Activated CD4-positive, alpha-beta memory T cell treated with anti-CD3 and anti-CD28 coated beads, Interleukin-2, amount 10 ng/mL, durations not matched to agents 7 days and 5 days (primary cell): ENCODE results near the gene OPN4. TPM values are rescaled to one million over a fixed set of nuclear protein-coding genes. Genes with fewer than 3 reads are reported as not detected.
A peak's percentile ranks its signal among the peaks of the same experiment; 100 is the strongest.

Experiments
- CTCF ChIA-PET: fragments of 350-600 bp; sonication (Branson Sonifier 250); formaldehyde crosslinking; loops from one replicate; lab custom pipeline; 2021; ENCODE audit warnings: antibody characterized with exemption, inconsistent platforms; lab: Charles Lee
- POLR2A ChIA-PET: fragments of 350-600 bp; sonication (Branson Sonifier 250); formaldehyde crosslinking; loops from one replicate; lab custom pipeline; 2021; ENCODE audit warnings: antibody characterized with exemption; lab: Charles Lee
- DNase-seq: peaks from one replicate; pipeline ENCODE4 v3.0.0-alpha.2; 2020
- H3K27ac Mint-ChIP-seq: one replicate; pipeline ENCODE4 v1.8.0; 2021; ENCODE audit warnings: mild to moderate bottlenecking, mixed read lengths
- H3K27me3 Mint-ChIP-seq: one replicate; pipeline ENCODE4 v1.8.0; 2021; ENCODE audit warnings: mixed read lengths
- H3K36me3 Mint-ChIP-seq: one replicate; pipeline ENCODE4 v1.8.0; 2021; ENCODE audit warnings: low read depth, mixed read lengths
- H3K4me1 Mint-ChIP-seq: one replicate; pipeline ENCODE4 v1.8.0; 2021; ENCODE audit warnings: mixed read lengths
- H3K4me3 Mint-ChIP-seq: one replicate; pipeline ENCODE4 v1.8.0; 2021; ENCODE audit warnings: mild to moderate bottlenecking, mixed read lengths
- H3K9me3 Mint-ChIP-seq: one replicate; pipeline ENCODE4 v1.8.0; 2021; ENCODE audit warnings: mixed read lengths
- total RNA-seq, 2 experiments: library from RNA; stranded (reverse); gene quantifications; one replicate each; pipeline ENCODE4 v1.2.3, GENCODE V29; 2021

OPN4 gene
- total RNA-seq, 2 experiments from 2014 or later, result not detected

DNA sequence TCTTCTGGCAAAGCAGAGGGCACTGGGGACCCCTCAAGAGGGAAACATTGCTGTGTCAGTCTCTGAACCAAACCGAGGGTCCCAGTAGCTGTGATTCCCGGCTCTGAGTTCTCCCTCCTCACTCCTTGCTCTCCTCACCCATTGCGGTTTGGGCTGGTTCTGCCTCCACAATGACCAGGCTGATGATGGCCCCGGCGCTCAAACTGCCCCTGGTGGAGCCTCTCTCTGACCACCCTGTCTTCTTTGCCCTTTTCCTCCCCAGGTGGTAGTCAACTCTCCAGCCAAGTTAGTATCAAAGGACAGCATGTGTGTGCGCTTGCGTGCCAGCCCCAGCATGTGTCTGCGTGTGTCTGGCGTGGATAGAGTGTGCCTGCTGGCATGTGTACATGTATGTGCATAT, 31.1 kb downstream of the OPN4 start:
- Mint-ChIP-seq H3K4me3 (no peak overlapping the region), H3K36me3 (no peaks in the 10 kb centered on the region), H3K9me3 (no peaks in the 10 kb centered on the region), H3K27me3 (no peaks in the 10 kb centered on the region), H3K4me1 (peaks cover 5% of the 10 kb centered on the region), H3K27ac (no peak overlapping the region)
- DNase-seq, result no peak
- ChIA-PET CTCF (interaction anchor here (1.6 kb wide), 1 partner anchor 8 kb away, joined by 6 read pairs; no protein-coding TSS in a partner anchor), POLR2A (no interaction called here)

DNA sequence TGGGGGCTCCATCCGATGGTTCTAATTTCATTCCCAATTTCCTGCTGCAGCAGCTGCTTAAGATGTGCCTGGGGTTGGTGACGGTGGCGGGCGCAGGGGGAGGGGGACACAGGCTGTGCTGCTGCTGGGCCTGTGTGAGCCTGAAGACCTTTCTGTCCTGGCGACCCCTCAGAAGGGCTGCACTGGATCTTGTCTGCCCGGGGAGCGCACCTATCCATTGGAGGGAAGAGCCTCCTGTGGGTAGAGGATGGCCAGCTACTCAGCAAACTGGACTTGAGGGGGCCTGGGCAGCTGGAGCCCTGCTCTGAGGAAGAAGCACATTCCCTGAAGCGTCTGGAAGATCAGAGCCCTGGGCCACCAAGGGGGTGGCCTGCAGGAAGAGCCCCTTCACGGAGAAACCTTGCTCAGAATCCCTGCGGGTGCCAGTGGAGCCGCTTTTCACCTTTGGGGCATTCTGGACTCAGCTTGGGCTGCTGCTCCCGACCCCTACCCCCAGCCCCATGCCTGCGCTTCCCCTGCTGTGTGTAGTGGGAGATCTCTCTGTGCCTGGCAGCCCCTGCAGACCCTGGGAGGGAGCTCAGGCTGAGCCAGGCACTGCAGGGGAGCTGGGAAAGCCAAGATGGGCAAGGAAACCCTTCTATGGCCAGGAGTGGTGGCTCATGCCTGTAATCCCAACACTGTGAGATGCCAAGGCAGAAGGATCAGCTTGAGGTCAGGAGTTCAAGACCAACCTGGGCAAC, 31.7 kb downstream of the OPN4 start:
- Mint-ChIP-seq H3K4me3 (no peak overlapping the region), H3K4me1 (peaks cover 5% of the 10 kb centered on the region), H3K27ac (no peak overlapping the region), H3K9me3 (no peaks in the 10 kb centered on the region), H3K27me3 (no peaks in the 10 kb centered on the region), H3K36me3 (no peaks in the 10 kb centered on the region)
- ChIA-PET POLR2A (no interaction called here), CTCF (interaction anchor here (0.8 to 1.4 kb wide), 2 partner anchors 60 to 220 kb away, joined by 3 to 5 read pairs; no protein-coding TSS in a partner anchor)
- no peak for DNase-seq

DNA sequence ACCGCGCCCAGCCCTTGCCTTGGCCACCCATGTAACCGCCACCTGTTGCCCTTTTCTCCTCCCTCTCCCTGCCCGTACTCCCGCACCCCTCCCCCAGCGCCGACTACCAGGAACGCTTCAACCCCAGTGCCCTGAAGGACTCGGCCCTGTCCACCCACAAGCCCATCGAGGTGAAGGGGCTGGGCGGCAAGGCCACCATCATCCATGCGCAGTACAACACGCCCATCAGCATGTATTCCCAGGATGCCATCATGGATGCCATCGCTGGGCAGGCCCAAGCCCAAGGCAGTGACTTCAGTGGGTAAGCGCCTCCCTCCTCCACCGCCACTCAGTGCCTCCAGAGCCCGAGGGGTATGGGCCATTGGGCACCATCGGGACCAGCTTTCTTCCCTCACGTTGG, 32.6 kb downstream of the OPN4 start:
- H3K27ac Mint-ChIP-seq, result no peak overlapping the region
- peaks cover 5% of the 10 kb centered on the region for H3K4me1 Mint-ChIP-seq
- H3K27me3 Mint-ChIP-seq, result no peaks in the 10 kb centered on the region
- H3K9me3 Mint-ChIP-seq, result no peaks in the 10 kb centered on the region
- no peak overlapping the region for H3K4me3 Mint-ChIP-seq
- ChIA-PET CTCF (interaction anchor here (1.0 to 1.4 kb wide), 2 partner anchors 200 to 219 kb away, joined by 3 read pairs; no protein-coding TSS in a partner anchor), POLR2A (no interaction called here)
- no peak for DNase-seq
- no peaks in the 10 kb centered on the region for H3K36me3 Mint-ChIP-seq

DNA sequence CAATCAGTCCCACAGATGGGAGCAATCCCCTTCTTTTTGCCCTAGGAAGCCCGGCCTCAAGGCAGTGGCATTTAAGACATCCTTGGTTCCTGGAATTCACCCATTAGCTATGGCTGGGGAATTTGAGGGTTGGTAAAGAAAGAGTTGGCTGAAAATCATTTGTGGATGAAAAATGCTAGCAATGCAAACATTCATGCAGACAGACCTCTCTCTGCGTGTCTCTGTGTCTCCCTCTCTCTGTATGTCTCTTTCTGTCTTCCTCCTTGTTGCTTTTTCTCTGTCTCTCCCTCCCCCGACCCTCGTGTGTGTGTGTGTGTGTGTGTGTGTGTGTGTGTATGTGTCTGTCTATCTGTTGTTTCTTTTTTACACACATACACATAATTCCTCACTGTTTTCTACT, 33.4 kb downstream of the OPN4 start:
- no peaks in the 10 kb centered on the region for H3K36me3 Mint-ChIP-seq
- DNase-seq, result no peak
- no peaks in the 10 kb centered on the region for H3K9me3 Mint-ChIP-seq
- ChIA-PET CTCF (interaction anchor here (0.6 to 1.3 kb wide), 4 partner anchors 27 to 199 kb away, joined by 3 to 5 read pairs (median 4); no protein-coding TSS in a partner anchor), POLR2A (no interaction called here)
- H3K27me3 Mint-ChIP-seq, result no peaks in the 10 kb centered on the region
- H3K4me3 Mint-ChIP-seq, result no peak overlapping the region
- H3K4me1 Mint-ChIP-seq, result peaks cover 5% of the 10 kb centered on the region
- H3K27ac Mint-ChIP-seq, result no peak overlapping the region

DNA sequence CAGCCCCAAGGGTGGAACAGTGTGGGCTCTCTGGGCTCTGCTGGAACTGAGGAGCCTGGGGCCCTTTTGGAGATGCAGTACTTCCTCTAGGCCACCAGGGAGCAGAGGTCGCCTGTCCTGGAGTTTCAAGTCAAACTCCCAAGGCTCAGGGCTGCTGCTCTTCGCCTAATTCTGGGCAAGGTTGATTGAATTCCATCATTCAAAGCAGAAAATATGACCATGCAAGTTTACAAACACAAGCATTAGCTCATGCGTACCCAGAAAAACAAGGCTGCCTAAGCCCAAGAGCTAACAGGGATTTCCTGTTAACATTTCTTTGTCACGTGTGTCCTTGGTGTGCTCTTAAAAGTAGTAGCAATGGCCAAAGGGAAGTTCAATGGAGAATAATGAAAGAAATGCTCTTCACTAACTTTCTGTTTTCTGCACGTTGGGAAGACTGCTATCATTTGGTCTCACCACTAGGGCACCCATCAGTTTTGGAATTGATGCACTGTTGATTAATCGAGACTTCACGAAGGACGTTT, 34.1 kb downstream of the OPN4 start:
- ChIA-PET POLR2A (no interaction called here), CTCF (interaction anchor here (0.8 to 1.9 kb wide), 7 partner anchors 15 to 272 kb away, joined by 3 to 11 read pairs (median 4); no protein-coding TSS in a partner anchor)
- Mint-ChIP-seq H3K27me3 (no peaks in the 10 kb centered on the region), H3K4me1 (peaks cover 5% of the 10 kb centered on the region), H3K27ac (no peak overlapping the region), H3K4me3 (no peak overlapping the region), H3K36me3 (no peaks in the 10 kb centered on the region), H3K9me3 (no peaks in the 10 kb centered on the region)
- DNase-seq, result peak; percentile 64

DNA sequence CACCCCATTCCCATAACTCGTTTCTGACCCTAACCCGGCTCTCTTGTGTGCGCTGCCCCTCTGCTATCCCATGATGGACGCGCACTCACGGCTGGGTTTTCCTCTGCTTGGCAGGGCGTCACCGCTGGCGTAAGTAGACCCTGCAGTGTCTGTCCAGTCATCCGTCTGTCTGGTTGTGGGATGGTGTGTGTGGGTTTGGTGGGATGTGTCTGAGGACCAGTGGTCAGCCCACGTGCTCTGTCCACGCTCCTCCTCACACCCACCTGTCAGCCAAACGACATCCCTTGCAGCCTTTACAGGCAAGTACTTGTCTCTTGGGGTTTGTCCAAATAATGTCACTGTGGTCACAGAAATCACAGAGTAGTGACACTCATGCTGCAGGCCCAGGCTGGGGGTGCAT, 34.8 kb downstream of the OPN4 start:
- H3K36me3 Mint-ChIP-seq, result no peaks in the 10 kb centered on the region
- H3K27me3 Mint-ChIP-seq, result no peaks in the 10 kb centered on the region
- ChIA-PET POLR2A (no interaction called here), CTCF (interaction anchor here (1.0 to 1.9 kb wide), 5 partner anchors 14 to 271 kb away, joined by 3 to 11 read pairs (median 4); no protein-coding TSS in a partner anchor)
- no peaks in the 10 kb centered on the region for H3K9me3 Mint-ChIP-seq
- peaks cover 5% of the 10 kb centered on the region for H3K4me1 Mint-ChIP-seq
- DNase-seq, result no peak
- H3K4me3 Mint-ChIP-seq, result no peak overlapping the region
- H3K27ac Mint-ChIP-seq, result no peak overlapping the region

DNA sequence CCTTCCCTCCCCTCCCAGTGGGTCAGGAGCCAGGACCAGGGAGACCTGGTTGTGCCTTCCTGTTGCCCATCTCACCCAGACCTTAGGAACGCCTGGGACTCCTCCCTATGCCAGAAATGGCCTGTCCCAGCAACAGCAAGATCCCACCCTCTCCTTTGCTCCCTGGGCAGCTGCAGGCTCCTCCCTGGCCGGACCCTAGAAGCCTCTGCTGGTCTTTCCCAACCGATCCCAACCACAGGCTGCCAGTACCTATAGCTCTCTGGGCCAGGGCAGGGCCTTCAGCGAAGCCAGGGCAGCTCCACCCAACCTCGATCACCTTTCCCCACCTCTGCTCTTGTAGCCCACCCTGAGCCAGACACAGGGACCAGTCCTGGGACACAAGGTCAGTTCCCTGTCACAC, 35.9 kb downstream of the OPN4 start:
- Mint-ChIP-seq H3K9me3 (no peaks in the 10 kb centered on the region), H3K36me3 (no peaks in the 10 kb centered on the region), H3K4me3 (no peak overlapping the region), H3K4me1 (peaks cover 5% of the 10 kb centered on the region), H3K27ac (no peak overlapping the region), H3K27me3 (no peaks in the 10 kb centered on the region)
- POLR2A ChIA-PET, result interaction anchor here (1.0 kb wide), 1 partner anchor 41 kb away, joined by 3 read pairs; no protein-coding TSS in a partner anchor
- CTCF ChIA-PET, result interaction anchor here (0.6 to 1.7 kb wide), 2 partner anchors 45 to 210 kb away, joined by 5 to 7 read pairs; no protein-coding TSS in a partner anchor
- no peak for DNase-seq

DNA sequence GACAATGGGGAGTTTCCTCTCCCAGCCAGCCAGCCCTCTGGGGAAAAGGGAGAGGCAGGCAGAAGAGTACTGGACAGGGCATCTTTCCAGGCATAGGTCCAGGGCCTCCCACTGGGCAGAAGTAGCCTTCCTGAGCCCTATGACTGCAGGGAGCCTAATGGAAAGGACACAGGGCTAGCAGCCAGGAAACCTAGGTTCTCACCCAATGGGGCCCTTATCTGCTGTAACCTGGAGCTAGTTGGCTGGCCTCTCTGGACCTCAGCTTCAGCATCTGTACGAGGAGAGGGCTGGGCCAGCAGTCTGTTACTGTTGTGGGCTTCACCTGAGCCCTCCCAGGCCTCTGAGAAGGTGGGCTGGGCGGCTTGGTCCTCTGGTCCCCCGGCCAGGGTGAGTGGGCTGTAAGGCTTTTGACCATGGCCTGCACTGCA, 36.3 kb downstream of the OPN4 start:
- H3K9me3 Mint-ChIP-seq, result no peaks in the 10 kb centered on the region
- H3K27me3 Mint-ChIP-seq, result no peaks in the 10 kb centered on the region
- CTCF ChIA-PET, result interaction anchor here (1.7 kb wide), 1 partner anchor 209 kb away, joined by 5 read pairs; no protein-coding TSS in a partner anchor
- no peak overlapping the region for H3K4me3 Mint-ChIP-seq
- H3K36me3 Mint-ChIP-seq, result no peaks in the 10 kb centered on the region
- no peak overlapping the region for H3K27ac Mint-ChIP-seq
- no peak for DNase-seq
- POLR2A ChIA-PET, result interaction anchor here (1.0 kb wide), 1 partner anchor 41 kb away, joined by 3 read pairs; no protein-coding TSS in a partner anchor
- H3K4me1 Mint-ChIP-seq, result peaks cover 5% of the 10 kb centered on the region

DNA sequence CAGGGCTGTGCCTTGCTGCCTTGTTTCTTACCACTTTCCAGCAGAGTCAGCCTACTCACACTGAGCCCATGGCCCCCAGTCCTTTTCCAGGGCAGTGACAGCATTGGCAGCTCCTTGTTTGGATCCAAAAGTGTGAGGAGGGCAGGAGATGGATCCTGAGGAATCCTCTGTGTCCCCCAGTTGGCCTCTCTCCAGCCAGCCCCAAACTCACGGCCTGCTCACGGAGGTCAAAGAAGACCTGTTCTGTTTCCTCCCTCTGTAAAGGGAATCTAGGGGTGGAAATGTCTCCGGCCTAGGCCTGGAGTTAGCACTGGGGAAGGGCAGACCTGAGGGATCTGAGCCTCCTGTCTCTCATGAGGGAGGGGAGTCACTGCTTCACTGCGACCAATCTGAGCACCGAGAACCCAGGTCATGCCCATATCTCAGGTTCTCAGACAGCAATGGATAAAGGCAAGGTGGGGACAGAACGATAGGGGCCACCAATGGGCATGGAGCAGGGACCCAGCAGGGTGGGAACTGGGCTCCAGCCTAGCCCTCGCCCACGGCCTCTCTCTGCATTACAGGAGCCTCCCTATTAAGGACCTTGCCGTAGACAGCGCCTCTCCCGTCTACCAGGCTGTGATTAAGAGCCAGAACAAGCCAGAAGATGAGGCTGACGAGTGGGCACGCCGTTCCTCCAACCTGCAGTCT, 37.1 kb downstream of the OPN4 start:
- Mint-ChIP-seq H3K9me3 (no peaks in the 10 kb centered on the region), H3K27ac (no peak overlapping the region), H3K36me3 (no peaks in the 10 kb centered on the region), H3K4me1 (peaks cover 5% of the 10 kb centered on the region), H3K27me3 (peaks cover 2% of the 10 kb centered on the region), H3K4me3 (no peak overlapping the region)
- no peak for DNase-seq
- ChIA-PET CTCF (interaction anchor here (1.7 kb wide), 1 partner anchor 209 kb away, joined by 5 read pairs; no protein-coding TSS in a partner anchor), POLR2A (no interaction called here)

DNA sequence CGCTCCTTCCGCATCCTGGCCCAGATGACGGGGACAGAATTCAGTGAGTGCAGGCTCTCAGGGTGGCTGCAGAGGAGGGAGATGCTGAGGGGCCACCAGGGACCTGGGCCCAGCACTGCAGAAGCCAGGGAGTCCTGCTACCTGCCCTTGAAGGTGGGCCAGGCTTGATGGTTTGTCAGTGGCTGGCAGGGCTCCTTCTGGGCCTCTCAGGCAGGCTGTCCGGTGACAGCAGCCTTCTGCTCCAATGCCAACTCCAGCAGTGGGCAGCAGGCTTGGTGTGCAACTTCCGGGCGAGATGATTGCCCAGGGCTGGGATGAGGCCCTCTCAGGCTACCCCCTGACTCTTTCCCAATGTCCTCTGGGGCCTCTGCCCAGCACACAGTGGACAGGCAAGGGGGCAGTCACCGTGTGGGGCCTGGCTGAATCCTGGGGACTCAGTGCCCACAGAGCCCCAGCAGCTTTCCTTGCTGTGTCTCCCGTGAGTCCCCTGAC, 37.7 kb downstream of the OPN4 start:
- no peak for DNase-seq
- Mint-ChIP-seq H3K9me3 (no peaks in the 10 kb centered on the region), H3K4me3 (no peak overlapping the region), H3K27me3 (peaks cover 4% of the 10 kb centered on the region), H3K27ac (no peak overlapping the region), H3K4me1 (peaks cover 5% of the 10 kb centered on the region), H3K36me3 (no peaks in the 10 kb centered on the region)
- ChIA-PET POLR2A (no interaction called here), CTCF (interaction anchor here (3.6 kb wide), 1 partner anchor 209 kb away, joined by 28 read pairs; no protein-coding TSS in a partner anchor)

DNA sequence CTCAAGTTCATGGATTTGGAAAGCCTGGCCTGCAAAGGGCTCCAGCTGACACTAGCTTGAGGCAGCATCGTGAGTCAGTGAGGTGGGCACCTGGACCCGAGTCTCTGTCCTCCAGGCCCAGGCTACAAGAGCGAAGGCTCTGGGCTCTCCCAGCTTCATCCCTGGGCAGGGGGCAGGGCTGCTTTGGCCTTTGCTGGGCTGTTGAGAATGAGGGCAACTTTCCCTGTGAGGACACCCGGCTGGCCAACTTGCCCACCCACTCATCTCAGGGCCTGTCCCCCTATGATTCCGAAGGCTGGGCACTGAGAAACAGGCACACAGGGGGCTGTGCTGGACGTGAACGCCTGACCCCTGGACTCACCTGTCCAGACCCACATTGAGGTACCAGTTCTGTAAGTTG, 38.3 kb downstream of the OPN4 start:
- Mint-ChIP-seq H3K9me3 (no peaks in the 10 kb centered on the region), H3K27me3 (peaks cover 4% of the 10 kb centered on the region), H3K27ac (no peak overlapping the region), H3K36me3 (no peaks in the 10 kb centered on the region), H3K4me1 (peaks cover 5% of the 10 kb centered on the region), H3K4me3 (no peak overlapping the region)
- POLR2A ChIA-PET, result no interaction called here
- DNase-seq, result no peak
- CTCF ChIA-PET, result interaction anchor here (0.9 to 3.6 kb wide), 5 partner anchors 8 to 208 kb away, joined by 3 to 28 read pairs (median 4); no protein-coding TSS in a partner anchor

DNA sequence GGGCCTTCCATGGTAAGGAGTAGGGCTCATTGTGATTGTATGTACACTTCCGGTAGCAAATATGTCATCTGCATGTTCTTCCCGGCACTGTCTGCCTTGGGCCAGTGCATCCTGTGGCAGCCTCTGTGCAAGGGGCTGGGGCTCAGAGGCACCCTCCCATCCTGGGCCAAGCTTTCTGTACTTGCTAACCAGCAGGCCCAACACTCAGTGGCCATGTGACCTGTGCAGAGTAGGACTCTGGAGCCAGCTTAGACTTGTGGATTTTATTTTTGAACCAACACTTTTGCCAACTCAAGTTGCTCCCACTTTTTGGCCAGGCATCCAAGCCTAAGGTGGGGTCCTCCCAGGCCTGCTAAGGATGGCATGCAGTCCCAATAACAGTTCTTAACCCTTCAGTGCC, 38.9 kb downstream of the OPN4 start:
- peaks cover 4% of the 10 kb centered on the region for H3K27me3 Mint-ChIP-seq
- no peak overlapping the region for H3K27ac Mint-ChIP-seq
- H3K4me1 Mint-ChIP-seq, result peaks cover 5% of the 10 kb centered on the region
- CTCF ChIA-PET, result interaction anchor here (0.7 to 3.6 kb wide), 7 partner anchors 8 to 274 kb away, joined by 3 to 28 read pairs (median 3); no protein-coding TSS in a partner anchor
- no peak overlapping the region for H3K4me3 Mint-ChIP-seq
- no peak for DNase-seq
- no peaks in the 10 kb centered on the region for H3K36me3 Mint-ChIP-seq
- H3K9me3 Mint-ChIP-seq, result no peaks in the 10 kb centered on the region
- POLR2A ChIA-PET, result interaction anchor here (0.9 kb wide), 1 partner anchor 207 kb away, joined by 3 read pairs; no protein-coding TSS in a partner anchor
